K562 (cell line): Measurements from ENCODE around the gene HIGD1C. TPM values are rescaled to one million over a fixed set of nuclear protein-coding genes. Genes with fewer than 3 reads are reported as not detected.

Source experiments
- CBFA2T3 ChIP-seq: fragments of 450-650 bp; IDR thresholded peaks from 2 replicates; pipeline ENCODE4 v1.6.1; 2017
- HDAC3 ChIP-seq: fragments of 450-650 bp; IDR thresholded peaks from 2 replicates; pipeline ENCODE4 v1.6.1; 2018; ENCODE audit warnings: borderline replicate concordance, mild to moderate bottlenecking, moderate library complexity; ENCODE audit not compliant: partially characterized antibody
- JUN ChIP-seq, 2 experiments: sonication (generic) in 1 of 2; formaldehyde crosslinking in 1 of 2; IDR thresholded peaks; 2 replicates each; pipeline versions ENCODE4 v1.6.1 to v1.8.0; 2012 to 2022; ENCODE audit warnings: borderline replicate concordance in 2 of 2, mild to moderate bottlenecking in 2 of 2, improper control_type of control experiment in 1 of 2, low read depth in 1 of 2, low read length in 1 of 2, missing genetic modification reagents in 1 of 2
- SIRT6 ChIP-seq: IDR thresholded peaks from one replicate; pipeline ENCODE4 v1.6.1; 2012; ENCODE audit warnings: low read depth, mild to moderate bottlenecking, control low read depth, inconsistent platforms, low read length, moderate library complexity
- TEAD4 ChIP-seq, 2 experiments: sonication (generic) in 1 of 2; formaldehyde crosslinking in 1 of 2; IDR thresholded peaks; 2 replicates each; pipeline versions ENCODE4 v1.6.1 to v1.8.0; 2012 to 2022; ENCODE audit warnings: borderline replicate concordance in 1 of 2, inconsistent platforms in 1 of 2, low read length in 1 of 2, mild to moderate bottlenecking in 1 of 2, missing genetic modification reagents in 1 of 2
- ZKSCAN3 ChIP-seq: fragments of 250-450 bp; sonication (Bioruptor Pico); IDR thresholded peaks from 2 replicates; pipeline ENCODE4 v1.4.0; 2020
- ZNF197 ChIP-seq: fragments of 200-800 bp; sonication (Bioruptor generic); IDR thresholded peaks from 2 replicates; pipeline ENCODE4 v1.6.1; 2016; ENCODE audit warnings: low read depth, missing genetic modification characterization, missing compliant biosample characterization
- ZNF41 ChIP-seq: fragments of 250-450 bp; sonication (Bioruptor Pico); conservative IDR thresholded peaks from 2 replicates; pipeline ENCODE4 v1.4.0; 2020; ENCODE audit warnings: mild to moderate bottlenecking
- polyA plus RNA-seq, 8 experiments: library from polyadenylated mRNA; depleted of rRNA in 4 of 8; stranded (reverse) in 5 of 8; unstranded in 3 of 8; fragments of >200 nt; fragmentation: Nextera tagmentation in 2 of 8; fragmentation: Illumina TruSeq in 1 of 8; extraction: Ambion mirVana in 2 of 8; extraction: Trizol in 1 of 8; gene quantifications; 2 replicates each; pipeline versions ENCODE4 v1.2.1 to v1.2.3, GENCODE V29; 2011 to 2014; ENCODE audit warnings: inconsistent platforms in 1 of 8, missing spikeins in 1 of 8
- total RNA-seq, 7 experiments: library from RNA; depleted of rRNA in 6 of 7; stranded (reverse); fragments of >200 nt in 6 of 7; fragmentation: Illumina TruSeq in 2 of 7; extraction: Trizol in 2 of 7; gene quantifications; 2 replicates each; pipeline versions ENCODE4 v1.2.1 to v1.2.3, GENCODE V29; 2011 to 2021; ENCODE audit warnings: low replicate concordance in 1 of 7
- TF ChIP-seq, protein P1 (sequence below), 2 experiments: fragments of 450-650 bp in 1 of 2; sonication (generic) in 1 of 2; formaldehyde crosslinking in 1 of 2; IDR thresholded peaks; 2 replicates each; pipeline versions ENCODE4 v1.7.1 to v1.9.0; 2016 to 2022; ENCODE audit warnings: inconsistent platforms in 1 of 2, mild to moderate bottlenecking in 1 of 2, missing genetic modification reagents in 1 of 2
- TF ChIP-seq, protein P2 (sequence below): fragments of 200-800 bp; sonication (Bioruptor generic); IDR thresholded peaks from 2 replicates; pipeline ENCODE4 v1.6.1; 2017; ENCODE audit warnings: missing genetic modification characterization, missing compliant biosample characterization
- TF ChIP-seq, protein P3 (sequence below): fragments of 450-650 bp; IDR thresholded peaks from 2 replicates; pipeline ENCODE4 v1.6.1; 2017; ENCODE audit warnings: antibody characterized with exemption, mild to moderate bottlenecking

Gene HIGD1C
- total and polyA plus RNA-seq, 9 of the 15 experiments (the other 6 are each of a cell fraction or from before 2014, with no cell fraction given), result not detected

DNA sequence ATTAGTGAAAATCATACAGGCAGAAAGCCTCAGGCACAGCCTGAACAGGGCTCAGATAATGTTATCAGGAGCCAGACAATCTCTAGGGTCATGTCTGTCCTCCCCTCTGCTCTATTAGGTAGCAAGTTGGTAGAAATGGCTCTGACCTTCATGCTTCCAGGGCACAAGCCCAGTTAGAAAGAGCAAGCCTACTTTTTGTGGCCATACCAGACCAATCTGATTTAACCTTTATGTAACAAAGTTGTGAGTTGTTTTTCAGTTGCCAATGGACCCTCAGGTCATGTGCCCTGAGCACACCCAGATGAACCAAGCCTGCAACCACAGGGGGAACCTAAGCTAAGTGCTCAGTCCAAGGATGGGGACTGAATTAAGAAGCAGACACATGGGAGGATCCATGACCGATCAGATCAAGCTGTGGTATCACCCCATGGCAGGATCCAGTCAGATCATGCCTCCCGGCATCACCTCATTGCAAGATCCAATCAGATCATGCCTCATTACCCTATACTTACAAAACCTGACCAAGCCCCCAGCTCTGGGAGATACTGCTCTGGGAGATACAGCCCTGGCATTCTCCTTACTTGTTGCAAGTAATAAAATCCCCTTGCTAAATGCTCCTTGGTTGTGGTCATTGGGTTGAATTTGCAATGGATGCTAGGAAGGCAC, 18.8 kb upstream of the HIGD1C start (continued):
- TF ChIP-seq, protein P1, sequence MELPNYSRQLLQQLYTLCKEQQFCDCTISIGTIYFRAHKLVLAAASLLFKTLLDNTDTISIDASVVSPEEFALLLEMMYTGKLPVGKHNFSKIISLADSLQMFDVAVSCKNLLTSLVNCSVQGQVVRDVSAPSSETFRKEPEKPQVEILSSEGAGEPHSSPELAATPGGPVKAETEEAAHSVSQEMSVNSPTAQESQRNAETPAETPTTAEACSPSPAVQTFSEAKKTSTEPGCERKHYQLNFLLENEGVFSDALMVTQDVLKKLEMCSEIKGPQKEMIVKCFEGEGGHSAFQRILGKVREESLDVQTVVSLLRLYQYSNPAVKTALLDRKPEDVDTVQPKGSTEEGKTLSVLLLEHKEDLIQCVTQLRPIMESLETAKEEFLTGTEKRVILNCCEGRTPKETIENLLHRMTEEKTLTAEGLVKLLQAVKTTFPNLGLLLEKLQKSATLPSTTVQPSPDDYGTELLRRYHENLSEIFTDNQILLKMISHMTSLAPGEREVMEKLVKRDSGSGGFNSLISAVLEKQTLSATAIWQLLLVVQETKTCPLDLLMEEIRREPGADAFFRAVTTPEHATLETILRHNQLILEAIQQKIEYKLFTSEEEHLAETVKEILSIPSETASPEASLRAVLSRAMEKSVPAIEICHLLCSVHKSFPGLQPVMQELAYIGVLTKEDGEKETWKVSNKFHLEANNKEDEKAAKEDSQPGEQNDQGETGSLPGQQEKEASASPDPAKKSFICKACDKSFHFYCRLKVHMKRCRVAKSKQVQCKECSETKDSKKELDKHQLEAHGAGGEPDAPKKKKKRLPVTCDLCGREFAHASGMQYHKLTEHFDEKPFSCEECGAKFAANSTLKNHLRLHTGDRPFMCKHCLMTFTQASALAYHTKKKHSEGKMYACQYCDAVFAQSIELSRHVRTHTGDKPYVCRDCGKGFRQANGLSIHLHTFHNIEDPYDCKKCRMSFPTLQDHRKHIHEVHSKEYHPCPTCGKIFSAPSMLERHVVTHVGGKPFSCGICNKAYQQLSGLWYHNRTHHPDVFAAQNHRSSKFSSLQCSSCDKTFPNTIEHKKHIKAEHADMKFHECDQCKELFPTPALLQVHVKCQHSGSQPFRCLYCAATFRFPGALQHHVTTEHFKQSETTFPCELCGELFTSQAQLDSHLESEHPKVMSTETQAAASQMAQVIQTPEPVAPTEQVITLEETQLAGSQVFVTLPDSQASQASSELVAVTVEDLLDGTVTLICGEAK (IDR thresholded peaks at IDR 0.05), result peak; percentile 56; the same call in 1 of the 2 replicates
- TF ChIP-seq, protein P1 (CRISPR knock-in tag; IDR thresholded peaks at IDR 0.05), result no peak
- TF ChIP-seq SIRT6 (no peak), JUN (IDR thresholded peaks at IDR 0.05; ENCODE audit: borderline replicate concordance, low read depth, low read length) (no peak), JUN (CRISPR knock-in tag; IDR thresholded peaks at IDR 0.05; ENCODE audit: borderline replicate concordance) (no peak), TEAD4 (IDR thresholded peaks at IDR 0.05; ENCODE audit: low read length) (peak; percentile 71), TEAD4 (CRISPR knock-in tag; IDR thresholded peaks at IDR 0.05; ENCODE audit: borderline replicate concordance) (no peak), CBFA2T3 (peak; percentile 76), ZNF41 (no peak), ZNF197 (no peak), HDAC3 (no peak), ZKSCAN3 (CRISPR knock-in tag) (no peak)
- TF ChIP-seq, protein P2, sequence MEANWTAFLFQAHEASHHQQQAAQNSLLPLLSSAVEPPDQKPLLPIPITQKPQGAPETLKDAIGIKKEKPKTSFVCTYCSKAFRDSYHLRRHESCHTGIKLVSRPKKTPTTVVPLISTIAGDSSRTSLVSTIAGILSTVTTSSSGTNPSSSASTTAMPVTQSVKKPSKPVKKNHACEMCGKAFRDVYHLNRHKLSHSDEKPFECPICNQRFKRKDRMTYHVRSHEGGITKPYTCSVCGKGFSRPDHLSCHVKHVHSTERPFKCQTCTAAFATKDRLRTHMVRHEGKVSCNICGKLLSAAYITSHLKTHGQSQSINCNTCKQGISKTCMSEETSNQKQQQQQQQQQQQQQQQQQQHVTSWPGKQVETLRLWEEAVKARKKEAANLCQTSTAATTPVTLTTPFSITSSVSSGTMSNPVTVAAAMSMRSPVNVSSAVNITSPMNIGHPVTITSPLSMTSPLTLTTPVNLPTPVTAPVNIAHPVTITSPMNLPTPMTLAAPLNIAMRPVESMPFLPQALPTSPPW (CRISPR knock-in tag), result no peak
- TF ChIP-seq, protein P3, sequence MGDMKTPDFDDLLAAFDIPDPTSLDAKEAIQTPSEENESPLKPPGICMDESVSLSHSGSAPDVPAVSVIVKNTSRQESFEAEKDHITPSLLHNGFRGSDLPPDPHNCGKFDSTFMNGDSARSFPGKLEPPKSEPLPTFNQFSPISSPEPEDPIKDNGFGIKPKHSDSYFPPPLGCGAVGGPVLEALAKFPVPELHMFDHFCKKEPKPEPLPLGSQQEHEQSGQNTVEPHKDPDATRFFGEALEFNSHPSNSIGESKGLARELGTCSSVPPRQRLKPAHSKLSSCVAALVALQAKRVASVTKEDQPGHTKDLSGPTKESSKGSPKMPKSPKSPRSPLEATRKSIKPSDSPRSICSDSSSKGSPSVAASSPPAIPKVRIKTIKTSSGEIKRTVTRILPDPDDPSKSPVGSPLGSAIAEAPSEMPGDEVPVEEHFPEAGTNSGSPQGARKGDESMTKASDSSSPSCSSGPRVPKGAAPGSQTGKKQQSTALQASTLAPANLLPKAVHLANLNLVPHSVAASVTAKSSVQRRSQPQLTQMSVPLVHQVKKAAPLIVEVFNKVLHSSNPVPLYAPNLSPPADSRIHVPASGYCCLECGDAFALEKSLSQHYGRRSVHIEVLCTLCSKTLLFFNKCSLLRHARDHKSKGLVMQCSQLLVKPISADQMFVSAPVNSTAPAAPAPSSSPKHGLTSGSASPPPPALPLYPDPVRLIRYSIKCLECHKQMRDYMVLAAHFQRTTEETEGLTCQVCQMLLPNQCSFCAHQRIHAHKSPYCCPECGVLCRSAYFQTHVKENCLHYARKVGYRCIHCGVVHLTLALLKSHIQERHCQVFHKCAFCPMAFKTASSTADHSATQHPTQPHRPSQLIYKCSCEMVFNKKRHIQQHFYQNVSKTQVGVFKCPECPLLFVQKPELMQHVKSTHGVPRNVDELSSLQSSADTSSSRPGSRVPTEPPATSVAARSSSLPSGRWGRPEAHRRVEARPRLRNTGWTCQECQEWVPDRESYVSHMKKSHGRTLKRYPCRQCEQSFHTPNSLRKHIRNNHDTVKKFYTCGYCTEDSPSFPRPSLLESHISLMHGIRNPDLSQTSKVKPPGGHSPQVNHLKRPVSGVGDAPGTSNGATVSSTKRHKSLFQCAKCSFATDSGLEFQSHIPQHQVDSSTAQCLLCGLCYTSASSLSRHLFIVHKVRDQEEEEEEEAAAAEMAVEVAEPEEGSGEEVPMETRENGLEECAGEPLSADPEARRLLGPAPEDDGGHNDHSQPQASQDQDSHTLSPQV, result peak; percentile 78; the same call in 1 of the 2 replicates
